Iris pigment epithelial cell (primary cell): ENCODE data around the gene VAX1.
"Not testable (repeated sequence)": the region's sequence is repeated elsewhere in the genome, so short reads cannot be mapped to it uniquely, and the experiment has no call there.

Experiments used
- DNase-seq: peaks from one replicate; pipeline ENCODE4 v3.0.0-alpha.2; 2011; ENCODE audit warnings: low read depth

Gene VAX1

DNA sequence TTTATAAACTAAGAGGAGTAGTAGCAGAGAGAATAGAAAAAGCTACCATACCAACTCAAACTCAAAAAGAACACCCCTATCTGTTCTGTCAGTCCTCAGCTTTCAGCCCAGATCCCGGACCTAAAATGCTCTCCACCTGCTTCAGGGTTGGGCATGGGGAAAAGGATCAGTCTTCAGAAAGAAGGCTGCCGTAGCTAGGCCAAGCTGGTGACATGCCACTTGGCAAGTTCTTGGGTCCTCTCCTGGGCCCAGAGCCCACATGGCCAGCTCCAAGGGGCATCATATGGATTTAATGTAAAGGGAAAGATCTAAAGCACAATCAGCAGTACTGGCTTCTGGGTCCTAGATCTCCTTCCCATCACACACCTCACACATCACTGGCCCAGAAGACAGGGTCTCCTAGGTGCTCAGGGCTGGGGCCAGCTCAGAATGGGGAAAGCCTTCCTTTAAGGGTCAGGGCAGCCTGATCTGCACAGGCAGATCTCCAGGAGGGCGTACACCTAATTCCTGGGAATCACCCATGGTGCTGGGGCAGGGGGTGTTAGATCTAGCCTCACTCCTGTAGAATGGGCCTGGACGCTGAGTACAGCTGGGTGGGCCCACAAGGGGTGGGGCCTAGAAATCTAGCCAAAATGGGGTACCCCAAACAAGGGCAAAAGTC is 2.5 kb downstream of the VAX1 start:
- DNase-seq, result no peak

DNA sequence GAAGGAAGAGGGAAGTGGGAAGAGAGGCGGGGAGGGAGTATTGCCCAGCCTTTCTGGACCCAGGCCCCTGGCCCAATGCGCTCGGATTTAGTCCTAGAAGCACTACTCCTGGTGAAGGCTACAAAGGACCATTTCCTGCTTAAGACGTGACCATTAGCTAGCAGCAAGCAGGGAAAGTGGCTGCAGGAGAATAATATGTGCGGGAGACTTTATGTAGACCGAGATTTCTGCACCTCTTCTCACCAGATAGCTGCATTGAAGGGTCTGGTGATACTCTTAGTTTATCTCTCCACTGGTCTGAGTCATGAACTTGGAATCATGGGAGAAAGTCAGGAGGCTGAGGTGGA is 3.1 kb downstream of the VAX1 start:
- no peak for DNase-seq

DNA sequence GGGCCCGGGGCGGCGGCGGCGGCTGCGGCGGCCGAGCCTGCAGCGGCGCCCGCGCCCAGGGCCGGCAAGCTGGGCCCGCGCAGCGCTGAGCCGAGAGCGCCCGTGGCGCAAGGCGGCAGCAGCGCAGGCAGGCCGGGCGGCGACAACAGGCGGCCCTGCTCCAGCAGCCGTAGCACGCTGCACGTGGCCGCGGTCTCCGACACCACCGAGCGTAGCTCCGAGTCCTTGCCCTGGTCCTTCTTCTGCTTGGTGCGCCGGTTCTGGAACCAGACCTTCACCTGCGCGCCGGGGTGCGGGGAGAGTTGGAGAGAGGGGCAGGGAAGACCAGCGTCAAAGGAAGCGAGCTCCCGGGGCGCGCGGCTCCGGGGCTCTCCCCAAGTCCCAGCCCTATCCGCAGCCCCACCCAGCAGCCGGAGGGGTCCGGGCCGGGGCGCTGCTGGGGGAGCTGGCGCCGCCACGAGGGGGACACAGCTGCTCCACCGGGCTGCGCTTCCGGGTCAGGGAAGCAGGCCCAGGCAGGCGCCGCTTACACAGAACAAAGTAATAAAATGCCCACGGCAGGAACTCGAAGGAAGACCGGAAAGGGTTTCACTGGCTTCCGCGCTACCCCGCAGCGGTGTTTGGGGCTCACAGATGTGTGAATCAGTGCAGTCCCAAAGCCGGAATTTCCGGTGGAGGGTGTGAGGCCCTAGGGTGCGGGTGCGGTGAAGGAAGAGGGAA is 3.6 kb downstream of the VAX1 start:
- DNase-seq, result no peak

- DNase-seq, result no peak
Measured at GRCh38 chr10:117134056-117134305, 4.1 kb downstream of the VAX1 start.

GRCh38 chr10:117133273-117134055 is 4.6 kb downstream of the VAX1 start:
- DNase-seq, result no peak

- DNase-seq, result no peak
Measured at GRCh38 chr10:117132751-117133231, 5.3 kb downstream of the VAX1 start.

GRCh38 chr10:117131376-117132327 is 6.4 kb downstream of the VAX1 start:
- no peak for DNase-seq

GRCh38 chr10:117130862-117131375 is 7.2 kb downstream of the VAX1 start:
- no peak for DNase-seq

GRCh38 chr10:117130346-117130745 is 7.7 kb downstream of the VAX1 start:
- no peak for DNase-seq

GRCh38 chr10:117126645-117127044 is 11.4 kb downstream of the VAX1 start:
- DNase-seq, result not testable (repeated sequence)

DNA sequence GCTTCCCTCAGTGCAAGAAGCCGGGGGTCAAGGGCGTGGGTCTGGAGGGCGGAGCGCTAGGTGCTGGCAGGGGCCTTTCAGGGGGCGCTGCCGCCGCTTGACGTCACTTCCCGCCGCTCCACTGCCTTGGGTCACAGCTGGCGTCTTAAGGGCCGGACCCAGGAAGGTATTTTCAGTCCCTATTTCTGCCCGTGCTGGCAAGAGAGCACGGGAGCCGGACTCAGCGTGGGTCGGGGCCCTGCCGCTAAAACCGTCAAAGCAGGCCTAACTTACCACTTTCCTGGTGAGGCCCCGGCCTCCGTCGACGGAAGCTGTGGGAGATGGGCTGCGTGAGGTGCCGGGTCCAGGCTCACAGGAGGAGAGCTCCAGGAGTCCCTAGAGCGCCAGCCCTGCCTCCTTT is 12.0 kb downstream of the VAX1 start:
- DNase-seq, result no peak

GRCh38 chr10:117112220-117112619 is 25.9 kb downstream of the VAX1 start:
- peak; percentile 16 for DNase-seq

DNA sequence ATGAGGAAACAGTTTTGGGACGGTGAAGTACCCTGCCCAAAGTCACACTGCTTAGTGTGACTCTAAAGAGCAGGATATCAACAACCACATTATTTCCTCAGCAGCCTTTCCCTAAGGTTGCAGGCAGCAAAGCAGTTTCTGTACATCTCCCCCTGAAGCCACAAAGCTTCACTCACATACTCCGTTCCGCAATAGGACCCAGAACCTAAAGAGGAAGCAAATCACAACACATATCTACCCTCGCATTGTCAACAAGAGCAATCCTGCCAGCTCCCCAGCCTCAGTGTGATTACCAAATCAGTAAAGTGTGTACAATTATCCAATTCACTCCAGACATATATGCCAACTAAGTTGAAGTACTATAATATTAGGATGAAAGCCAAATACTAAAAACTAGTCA is 30.8 kb downstream of the VAX1 start:
- DNase-seq, result no peak

DNA sequence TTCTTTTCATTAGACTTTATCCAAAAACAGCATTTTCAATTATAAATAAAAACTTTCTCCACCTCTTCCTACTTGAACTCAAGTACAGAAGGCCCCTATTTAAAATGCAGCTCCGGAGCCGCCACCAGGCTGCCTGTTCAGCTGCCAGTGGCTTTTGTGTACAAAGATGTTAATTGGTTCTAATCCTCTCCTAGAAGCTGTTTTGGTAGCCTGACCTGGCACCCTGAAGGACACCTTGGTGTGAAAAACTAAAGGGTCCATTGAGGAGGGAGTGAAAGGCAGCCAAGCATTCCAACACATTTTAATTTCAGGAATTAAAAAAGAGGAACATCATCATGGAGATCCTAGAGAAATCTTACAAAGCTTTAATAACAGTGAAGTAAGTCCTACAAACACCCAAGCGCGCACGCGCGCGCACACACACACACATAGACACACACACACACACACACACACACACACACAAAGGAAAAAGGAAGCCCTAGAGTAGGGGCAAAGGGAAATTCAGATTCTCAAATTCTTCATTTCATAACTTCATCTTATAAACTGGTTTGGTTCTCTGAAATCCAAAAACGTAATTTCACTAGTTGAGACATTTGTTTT is 41.4 kb downstream of the VAX1 start:
- DNase-seq, result no peak

- no peak for DNase-seq
Measured at GRCh38 chr10:117094856-117095255, 43.2 kb downstream of the VAX1 start.

DNA sequence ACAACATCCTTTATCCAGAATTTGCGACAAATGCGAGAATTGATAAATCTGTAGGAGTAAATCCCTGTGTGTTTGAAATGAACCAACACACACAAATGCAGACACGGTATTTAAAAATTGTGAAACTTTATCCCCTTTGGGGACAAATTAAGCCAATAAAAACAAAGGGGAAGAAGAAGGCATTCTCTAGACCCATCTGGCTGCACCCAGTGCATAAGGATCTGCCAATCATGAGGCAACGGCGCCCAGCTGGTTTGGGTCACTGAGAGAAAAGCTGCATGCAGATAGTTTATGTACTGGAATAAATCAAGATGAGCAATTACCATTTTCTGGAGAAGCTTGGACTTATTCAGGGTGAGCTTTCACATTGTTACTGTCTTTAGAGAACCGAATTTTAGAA is 45.7 kb downstream of the VAX1 start:
- DNase-seq, result no peak

DNA sequence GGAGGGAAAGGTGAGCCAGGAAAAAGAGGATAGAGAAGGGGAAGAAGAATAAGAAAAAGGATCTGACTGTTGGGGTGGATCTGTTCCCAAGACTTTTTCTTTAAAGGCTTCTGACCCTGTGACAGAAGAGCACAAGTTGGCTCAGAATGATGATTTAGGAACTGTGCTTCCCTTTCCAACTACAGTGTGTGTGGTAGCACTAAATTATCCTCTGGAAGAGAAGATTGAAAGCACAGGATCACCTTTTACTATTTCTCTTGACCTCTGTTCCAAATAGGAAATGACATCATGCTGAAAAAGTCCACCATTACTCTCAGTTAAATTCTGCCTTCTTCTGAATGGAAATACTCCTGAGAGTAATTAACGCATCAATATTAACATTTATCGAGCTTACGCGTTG is 47.2 kb downstream of the VAX1 start:
- DNase-seq, result no peak

GRCh38 chr10:117087521-117087920 is 50.5 kb downstream of the VAX1 start:
- DNase-seq, result no peak

GRCh38 chr10:117086546-117086945 is 51.5 kb downstream of the VAX1 start:
- no peak for DNase-seq

DNA sequence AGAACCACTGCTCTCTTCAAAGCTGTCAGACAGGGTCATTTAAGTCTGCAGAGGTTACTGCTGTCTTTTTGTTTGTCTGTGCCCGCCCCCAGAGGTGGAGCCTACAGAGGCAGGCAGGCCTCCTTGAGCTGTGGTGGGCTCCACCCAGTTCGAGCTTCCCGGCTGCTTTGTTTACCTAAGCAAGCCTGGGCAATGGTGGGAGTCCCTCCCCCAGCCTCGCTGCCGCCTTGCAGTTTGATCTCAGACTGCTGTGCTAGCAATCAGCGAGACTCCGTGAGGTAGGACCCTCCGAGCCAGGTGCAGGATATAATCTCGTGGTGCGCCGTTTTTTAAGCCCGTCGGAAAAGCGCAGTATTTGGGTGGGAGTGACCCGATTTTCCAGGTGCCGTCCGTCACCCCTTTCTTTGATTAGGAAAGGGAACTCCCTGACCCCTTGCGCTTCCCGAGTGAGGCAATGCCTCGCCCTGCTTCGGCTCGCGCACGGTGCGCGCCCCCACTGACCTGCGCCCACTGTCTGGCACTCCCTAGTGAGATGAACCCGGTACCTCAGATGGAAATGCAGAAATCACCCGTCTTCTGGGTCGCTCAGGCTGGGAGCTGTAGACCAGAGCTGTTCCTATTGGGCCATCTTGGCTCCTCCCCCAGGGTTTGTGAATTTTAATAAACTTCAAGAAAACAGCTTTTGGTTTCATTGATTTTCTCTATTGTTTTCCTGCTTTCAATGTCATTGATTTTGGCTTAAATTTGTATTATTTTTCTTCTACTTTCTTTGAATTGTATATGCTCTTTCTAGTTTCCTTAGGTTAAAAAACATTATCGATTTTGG is 53.4 kb downstream of the VAX1 start:
- DNase-seq, result not testable (repeated sequence)
